GM12873 (cell line): ENCODE data around the gene TAPBP.

Experiments
- CTCF ChIP-seq: IDR thresholded peaks from 2 replicates; pipeline ENCODE4 v1.5.1; 2012; ENCODE audit warnings: low read depth, mild to moderate bottlenecking, moderate library complexity, low read length, control low read depth; ENCODE audit not compliant: insufficient read depth; ENCODE audit errors: missing control alignments

The TAPBP gene

GRCh38 chr6:33316603-33317418 is 2.9 kb upstream of the TAPBP start:
- TF ChIP-seq CTCF: no peak

GRCh38 chr6:33315793-33316602 is 2.1 kb upstream of the TAPBP start:
- TF ChIP-seq CTCF: no peak

- no peak for TF ChIP-seq CTCF
Observed at GRCh38 chr6:33314943-33315792, 1.3 kb upstream of the TAPBP start.

- TF ChIP-seq CTCF: peak; percentile 3
Observed at GRCh38 chr6:33314515-33314942, 651 bp upstream of the TAPBP start.

GRCh38 chr6:33313105-33313708 is 671 bp downstream of the TAPBP start:
- TF ChIP-seq CTCF: no peak

- TF ChIP-seq CTCF: no peak
Observed at GRCh38 chr6:33312361-33313104, 1.3 kb downstream of the TAPBP start.
